HCT116 (cell line): Measurements from ENCODE around the gene ZNF416. TPM values are rescaled to one million over a fixed set of nuclear protein-coding genes. Genes with fewer than 3 reads are reported as not detected.

Source experiments
- ATAC-seq: fragments of 200-7000 bp; cut with Tn5 transposase; 2 replicates; pipeline ENCODE4 v1.9.1; 2020; ENCODE audit warnings: mild to moderate bottlenecking, moderate library complexity
- BruUV-seq: library from RNA; stranded (reverse); fragments of 400-500 nt; replicated peaks from 2 replicates; lab custom pipeline; 2021; lab: Mats Ljungman, UMichigan
- CTCF ChIA-PET: fragments of 300-600 bp; sonication (Branson Sonifier 250); formaldehyde crosslinking; loops from one replicate; lab custom pipeline; 2021; ENCODE audit warnings: antibody characterized with exemption; lab: Charles Lee
- POLR2A ChIA-PET: fragments of 300-600, 350-600 bp; sonication (Branson Sonifier 250); formaldehyde crosslinking; loops from one replicate; lab custom pipeline; 2021; ENCODE audit warnings: antibody characterized with exemption; lab: Charles Lee
- RAD21 ChIA-PET, 2 experiments: fragments of 300-600 bp; sonication (Branson Sonifier 250); formaldehyde crosslinking; loops; one replicate each; lab custom pipeline; 2023; ENCODE audit warnings: low total read pairs in 2 of 2; ENCODE audit not compliant: uncharacterized antibody in 2 of 2, unreplicated experiment in 2 of 2, low non-redundant PET in 1 of 2; lab: Charles Lee
- DNase-seq: peaks from one replicate; pipeline ENCODE4 v3.0.0-alpha.2; 2010; ENCODE audit warnings: low read depth, low spot score
- H2AFZ ChIP-seq: fragments of 200-600 bp; shearing (Covaris generic), sonication (generic); 2 replicates; pipeline ENCODE4 v1.6.1; 2017; ENCODE audit warnings: low read depth, mixed run types, mixed read lengths, antibody characterized with exemption, low read length; ENCODE audit not compliant: poor library complexity, severe bottlenecking
- H3K27ac ChIP-seq: 2 replicates; pipeline ENCODE4 v1.5.1; 2012; ENCODE audit warnings: low read depth, low read length
- H3K27me3 ChIP-seq: fragments of 200-600 bp; sonication (generic); 2 replicates; pipeline ENCODE4 v1.6.1; 2016; ENCODE audit warnings: mixed run types, low read length, mixed read lengths; ENCODE audit not compliant: insufficient read depth
- H3K36me3 ChIP-seq, 2 experiments: fragments of 200-500 bp in 1 of 2; fragments of 200-600 bp in 1 of 2; sonication (Bioruptor generic) in 1 of 2; sonication (generic) in 1 of 2; 2 replicates each; pipeline versions ENCODE4 v1.5.1 to v1.6.1; 2014 to 2016; ENCODE audit warnings: low read length in 2 of 2, inconsistent platforms in 1 of 2, mixed read lengths in 1 of 2, mixed run types in 1 of 2; ENCODE audit not compliant: insufficient read depth in 2 of 2, control insufficient read depth in 1 of 2
- H3K4me1 ChIP-seq, 2 experiments: fragments of 200-600 bp in 1 of 2; sonication (generic) in 1 of 2; 2 replicates each; pipeline versions ENCODE4 v1.5.1 to v1.6.1; 2012 to 2017; ENCODE audit warnings: low read length in 2 of 2, inconsistent platforms in 1 of 2, mild to moderate bottlenecking in 1 of 2, mixed read lengths in 1 of 2, mixed run types in 1 of 2, moderate library complexity in 1 of 2; ENCODE audit not compliant: insufficient read depth in 2 of 2, control insufficient read depth in 1 of 2
- H3K4me2 ChIP-seq: fragments of 200-600 bp; sonication (generic); 2 replicates; pipeline ENCODE4 v1.6.1; 2017; ENCODE audit warnings: mixed run types, low read length, mixed read lengths
- H3K4me3 ChIP-seq, 2 experiments: fragments of 200-600 bp in 1 of 2; sonication (generic) in 1 of 2; replicated peaks in 1 of 2; 2 replicates each; pipeline ENCODE4 v1.5.1; 2011 to 2016; ENCODE audit warnings: low read length in 2 of 2, control low read depth in 1 of 2, low read depth in 1 of 2, mild to moderate bottlenecking in 1 of 2, mixed read lengths in 1 of 2, mixed run types in 1 of 2
- H3K79me2 ChIP-seq: fragments of 200-600 bp; sonication (generic); 2 replicates; pipeline ENCODE4 v1.6.1; 2017; ENCODE audit warnings: mild to moderate bottlenecking, mixed run types, low read length, moderate library complexity, mixed read lengths; ENCODE audit not compliant: insufficient read depth
- H3K9ac ChIP-seq: fragments of 200-600 bp; sonication (generic); 2 replicates; pipeline ENCODE4 v1.6.1; 2016; ENCODE audit warnings: low read length, mixed read lengths
- H3K9me2 ChIP-seq: fragments of 200-600 bp; sonication (generic), shearing (Covaris generic); 2 replicates; pipeline ENCODE4 v1.6.1; 2017; ENCODE audit warnings: mixed run types, mild to moderate bottlenecking, moderate library complexity; ENCODE audit not compliant: insufficient read depth
- H3K9me3 ChIP-seq, 2 experiments: fragments of 200-500 bp in 1 of 2; fragments of 200-600 bp in 1 of 2; sonication (Bioruptor generic) in 1 of 2; sonication (generic) in 1 of 2; 2 replicates each; pipeline ENCODE4 v1.6.1; 2014 to 2017; ENCODE audit warnings: low read length in 2 of 2, mixed read lengths in 2 of 2, inconsistent platforms in 1 of 2, low read depth in 1 of 2, mild to moderate bottlenecking in 1 of 2, mixed run types in 1 of 2, moderate library complexity in 1 of 2; ENCODE audit not compliant: control insufficient read depth in 1 of 2, insufficient read depth in 1 of 2
- H4K20me1 ChIP-seq: fragments of 200-600 bp; sonication (generic), shearing (Covaris generic); 2 replicates; pipeline ENCODE4 v1.6.1; 2017; ENCODE audit warnings: mixed run types, mild to moderate bottlenecking, moderate library complexity; ENCODE audit not compliant: insufficient read depth
- EGR1 ChIP-seq: IDR thresholded peaks from 2 replicates; pipeline ENCODE4 v1.6.1; 2012; ENCODE audit warnings: low read depth
- ELF1 ChIP-seq: IDR thresholded peaks from 2 replicates; pipeline ENCODE4 v1.6.1; 2012; ENCODE audit warnings: low read depth, borderline replicate concordance
- EZH2 ChIP-seq: fragments of 200-600 bp; sonication (generic); IDR thresholded peaks from 2 replicates; pipeline ENCODE4 v1.6.1; 2017; ENCODE audit warnings: antibody characterized with exemption, mixed run types
- EZH2phosphoT487 ChIP-seq: fragments of 200-600 bp; IDR thresholded peaks from 2 replicates; pipeline ENCODE4 v1.6.1; 2018; ENCODE audit warnings: antibody characterized with exemption, borderline replicate concordance
- JUND ChIP-seq: IDR thresholded peaks from 2 replicates; pipeline ENCODE4 v1.6.1; 2012
- POLR2AphosphoS5 ChIP-seq: IDR thresholded peaks from 2 replicates; pipeline ENCODE4 v1.6.1; 2011; ENCODE audit warnings: mild to moderate bottlenecking, low read depth, low read length, moderate library complexity
- RAD21 ChIP-seq: IDR thresholded peaks from 2 replicates; pipeline ENCODE4 v1.6.1; 2012; ENCODE audit warnings: low read depth, mild to moderate bottlenecking
- SIN3A ChIP-seq: IDR thresholded peaks from 2 replicates; pipeline ENCODE4 v1.6.1; 2012; ENCODE audit warnings: low read depth
- YY1 ChIP-seq: IDR thresholded peaks from 2 replicates; pipeline ENCODE4 v1.6.1; 2011; ENCODE audit warnings: low read length, low read depth, moderate library complexity, mild to moderate bottlenecking; ENCODE audit not compliant: insufficient replicate concordance; ENCODE audit errors: extremely low read depth
- ZFX ChIP-seq: fragments of 450-650 bp; IDR thresholded peaks from 2 replicates; pipeline ENCODE4 v1.6.1; 2017
- ZNF274 ChIP-seq: fragments of 200-500 bp; sonication (Bioruptor generic); IDR thresholded peaks from 2 replicates; pipeline ENCODE4 v1.6.1; 2014; ENCODE audit warnings: mild to moderate bottlenecking, low read depth, low read length, inconsistent platforms
- intact Hi-C: fragments of 100-400 bp; cut with micrococcal nuclease; formaldehyde crosslinking; loops from 2 replicates; pipeline ENCODE4 v1.10.0; 2022
- total RNA-seq: library from RNA; stranded (reverse); gene quantifications from one replicate; pipeline ENCODE4 v1.2.1, GENCODE V29; 2021; ENCODE audit not compliant: unreplicated experiment
- TF ChIP-seq, protein P1 (sequence below): IDR thresholded peaks from 2 replicates; pipeline ENCODE4 v1.6.1; 2012; ENCODE audit warnings: low read depth
- TF ChIP-seq, protein P2 (sequence below): IDR thresholded peaks from 2 replicates; pipeline ENCODE4 v1.6.1; 2012
- TF ChIP-seq, protein P3 (sequence below): IDR thresholded peaks from 2 replicates; pipeline ENCODE4 v1.6.1; 2012
- TF ChIP-seq, protein P4 (sequence below), 3 experiments: fragments of 200-600 bp in 1 of 3; sonication (generic) in 1 of 3; IDR thresholded peaks in 2 of 3; conservative IDR thresholded peaks in 1 of 3; 2 replicates each; pipeline ENCODE4 v1.5.1; 2012 to 2017; ENCODE audit warnings: low read depth in 2 of 3, low read length in 2 of 3, antibody characterized with exemption in 1 of 3, borderline replicate concordance in 1 of 3, control low read depth in 1 of 3, mild to moderate bottlenecking in 1 of 3, mixed read lengths in 1 of 3, mixed run types in 1 of 3, moderate library complexity in 1 of 3; ENCODE audit not compliant: insufficient read depth in 1 of 3

ZNF416 gene
- total RNA-seq, 1 experiment from 2014 or later, result 4.0 TPM

DNA sequence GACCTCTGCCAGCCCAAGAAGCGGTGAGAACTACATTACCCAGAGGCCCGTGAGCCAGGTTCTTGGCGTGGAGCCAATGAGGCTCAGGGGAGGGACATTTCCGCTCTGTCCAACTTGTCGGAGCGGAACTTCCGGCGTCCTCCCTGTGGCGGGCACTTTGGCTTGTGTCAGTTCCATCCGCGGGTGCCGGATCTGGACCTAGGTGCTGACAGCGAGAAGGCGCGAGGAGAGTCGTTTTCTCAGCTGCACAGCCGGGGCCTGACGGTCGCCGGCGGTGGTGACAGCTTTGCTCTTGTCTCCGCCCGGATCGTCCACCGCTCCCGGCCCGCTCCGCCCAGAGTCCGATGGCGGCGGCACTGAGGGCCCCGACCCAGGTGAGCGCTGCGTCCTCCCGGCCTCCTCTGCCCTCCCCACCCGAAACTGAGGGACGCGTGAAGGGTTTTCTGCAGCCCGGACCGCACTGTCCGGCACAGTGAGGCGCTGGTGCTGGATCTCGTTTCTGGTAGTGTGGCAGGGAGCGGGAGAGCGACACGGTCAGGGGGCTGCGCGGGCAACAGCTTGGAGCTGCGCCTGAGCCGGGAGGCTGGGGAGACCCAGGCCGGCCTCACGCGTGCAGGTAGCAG, 21.2 kb upstream of the ZNF416 start, which contains the start of gene ZNF530 (continued):
- TF ChIP-seq, protein P1, sequence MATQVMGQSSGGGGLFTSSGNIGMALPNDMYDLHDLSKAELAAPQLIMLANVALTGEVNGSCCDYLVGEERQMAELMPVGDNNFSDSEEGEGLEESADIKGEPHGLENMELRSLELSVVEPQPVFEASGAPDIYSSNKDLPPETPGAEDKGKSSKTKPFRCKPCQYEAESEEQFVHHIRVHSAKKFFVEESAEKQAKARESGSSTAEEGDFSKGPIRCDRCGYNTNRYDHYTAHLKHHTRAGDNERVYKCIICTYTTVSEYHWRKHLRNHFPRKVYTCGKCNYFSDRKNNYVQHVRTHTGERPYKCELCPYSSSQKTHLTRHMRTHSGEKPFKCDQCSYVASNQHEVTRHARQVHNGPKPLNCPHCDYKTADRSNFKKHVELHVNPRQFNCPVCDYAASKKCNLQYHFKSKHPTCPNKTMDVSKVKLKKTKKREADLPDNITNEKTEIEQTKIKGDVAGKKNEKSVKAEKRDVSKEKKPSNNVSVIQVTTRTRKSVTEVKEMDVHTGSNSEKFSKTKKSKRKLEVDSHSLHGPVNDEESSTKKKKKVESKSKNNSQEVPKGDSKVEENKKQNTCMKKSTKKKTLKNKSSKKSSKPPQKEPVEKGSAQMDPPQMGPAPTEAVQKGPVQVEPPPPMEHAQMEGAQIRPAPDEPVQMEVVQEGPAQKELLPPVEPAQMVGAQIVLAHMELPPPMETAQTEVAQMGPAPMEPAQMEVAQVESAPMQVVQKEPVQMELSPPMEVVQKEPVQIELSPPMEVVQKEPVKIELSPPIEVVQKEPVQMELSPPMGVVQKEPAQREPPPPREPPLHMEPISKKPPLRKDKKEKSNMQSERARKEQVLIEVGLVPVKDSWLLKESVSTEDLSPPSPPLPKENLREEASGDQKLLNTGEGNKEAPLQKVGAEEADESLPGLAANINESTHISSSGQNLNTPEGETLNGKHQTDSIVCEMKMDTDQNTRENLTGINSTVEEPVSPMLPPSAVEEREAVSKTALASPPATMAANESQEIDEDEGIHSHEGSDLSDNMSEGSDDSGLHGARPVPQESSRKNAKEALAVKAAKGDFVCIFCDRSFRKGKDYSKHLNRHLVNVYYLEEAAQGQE, result no peak

DNA sequence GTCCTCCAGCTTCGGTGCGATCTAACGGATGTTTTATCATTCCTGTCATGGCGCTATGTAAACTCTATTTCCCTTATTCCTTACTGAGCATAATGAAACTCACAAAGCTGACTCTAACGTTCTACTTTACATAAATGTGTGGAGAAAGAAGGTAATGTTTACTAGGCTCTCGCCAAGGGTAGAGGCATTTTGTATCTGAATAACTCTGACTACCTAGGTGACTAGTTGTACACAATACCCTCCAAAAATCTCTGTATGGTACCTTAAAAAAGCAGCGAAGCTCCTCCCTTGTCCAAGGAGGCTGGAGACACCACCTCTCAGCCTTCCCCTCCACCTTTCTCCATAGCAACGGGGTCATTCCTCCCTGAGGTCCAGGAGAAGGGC, 20.7 kb upstream of the ZNF416 start:
- no peak for TF ChIP-seq YY1
- no peak for TF ChIP-seq EZH2
- TF ChIP-seq ELF1, result no peak
- TF ChIP-seq POLR2AphosphoS5, result no peak
- TF ChIP-seq, protein P2, sequence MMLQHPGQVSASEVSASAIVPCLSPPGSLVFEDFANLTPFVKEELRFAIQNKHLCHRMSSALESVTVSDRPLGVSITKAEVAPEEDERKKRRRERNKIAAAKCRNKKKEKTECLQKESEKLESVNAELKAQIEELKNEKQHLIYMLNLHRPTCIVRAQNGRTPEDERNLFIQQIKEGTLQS, result no peak
- TF ChIP-seq RAD21, result no peak
- TF ChIP-seq, protein P3, sequence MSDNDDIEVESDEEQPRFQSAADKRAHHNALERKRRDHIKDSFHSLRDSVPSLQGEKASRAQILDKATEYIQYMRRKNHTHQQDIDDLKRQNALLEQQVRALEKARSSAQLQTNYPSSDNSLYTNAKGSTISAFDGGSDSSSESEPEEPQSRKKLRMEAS, result no peak
- no peak for TF ChIP-seq ZNF274
- TF ChIP-seq EGR1, result no peak
- no peak for TF ChIP-seq JUND
- TF ChIP-seq SIN3A, result no peak
- TF ChIP-seq, protein P4, sequence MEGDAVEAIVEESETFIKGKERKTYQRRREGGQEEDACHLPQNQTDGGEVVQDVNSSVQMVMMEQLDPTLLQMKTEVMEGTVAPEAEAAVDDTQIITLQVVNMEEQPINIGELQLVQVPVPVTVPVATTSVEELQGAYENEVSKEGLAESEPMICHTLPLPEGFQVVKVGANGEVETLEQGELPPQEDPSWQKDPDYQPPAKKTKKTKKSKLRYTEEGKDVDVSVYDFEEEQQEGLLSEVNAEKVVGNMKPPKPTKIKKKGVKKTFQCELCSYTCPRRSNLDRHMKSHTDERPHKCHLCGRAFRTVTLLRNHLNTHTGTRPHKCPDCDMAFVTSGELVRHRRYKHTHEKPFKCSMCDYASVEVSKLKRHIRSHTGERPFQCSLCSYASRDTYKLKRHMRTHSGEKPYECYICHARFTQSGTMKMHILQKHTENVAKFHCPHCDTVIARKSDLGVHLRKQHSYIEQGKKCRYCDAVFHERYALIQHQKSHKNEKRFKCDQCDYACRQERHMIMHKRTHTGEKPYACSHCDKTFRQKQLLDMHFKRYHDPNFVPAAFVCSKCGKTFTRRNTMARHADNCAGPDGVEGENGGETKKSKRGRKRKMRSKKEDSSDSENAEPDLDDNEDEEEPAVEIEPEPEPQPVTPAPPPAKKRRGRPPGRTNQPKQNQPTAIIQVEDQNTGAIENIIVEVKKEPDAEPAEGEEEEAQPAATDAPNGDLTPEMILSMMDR (IDR thresholded peaks at IDR 0.05 in 2 of 3, conservative IDR thresholded peaks at IDR 0.05 in 1 of 3; ENCODE audit: borderline replicate concordance in 1 of 3, insufficient read depth in 1 of 3, low read depth in 2 of 3, low read length in 2 of 3), result no peak
- TF ChIP-seq EZH2phosphoT487, result no peak
- no peak for TF ChIP-seq ZFX
- TF ChIP-seq, protein P1, result no peak
- ChIA-PET RAD21 (no interaction called here), POLR2A (no interaction called here), CTCF (no interaction called here)
- Histone ChIP-seq H3K79me2 (no peaks in the 10 kb centered on the region), H3K4me3 (peak overlapping the region; percentile 73 to 74), H3K4me1 (peaks cover 2 to 6% of the 10 kb centered on the region in 2 experiments; a peak in 1 of 4 replicates), H3K9me2 (no peaks in the 10 kb centered on the region), H4K20me1 (no peaks in the 10 kb centered on the region), H3K36me3 (no peaks in the 10 kb centered on the region), H3K27ac (no peak overlapping the region), H3K9me3 (peaks cover 0 to 12% of the 10 kb centered on the region in 2 experiments; a peak in 1 of 4 replicates), H2AFZ (peak overlapping the region; percentile 29), H3K27me3 (no peaks in the 10 kb centered on the region), H3K4me2 (peak overlapping the region; percentile 82), H3K9ac (no peak overlapping the region)
- ATAC-seq (no peak), DNase-seq (no peak)
- intact Hi-C loops, result loop anchor here (1.0 kb wide), 1 partner anchor 20 kb away; no protein-coding TSS in a partner anchor
- no TSS peak for BruUV-seq
